GM12864 (cell line): ENCODE measurements around the gene SETD1B.

Source experiments
- DNase-seq: peaks from one replicate; pipeline ENCODE4 v3.0.0-alpha.2; 2011; ENCODE audit warnings: low read depth
- H3K4me3 ChIP-seq: 2 replicates; pipeline ENCODE4 v1.5.1; 2011; ENCODE audit warnings: mild to moderate bottlenecking, low read depth, low read length, control low read depth
- TF ChIP-seq, protein P1 (sequence below): IDR thresholded peaks from 2 replicates; pipeline ENCODE4 v1.5.1; 2011; ENCODE audit warnings: low read depth, mild to moderate bottlenecking, moderate library complexity, low read length, control low read depth, inconsistent platforms; ENCODE audit errors: missing control alignments

The SETD1B gene

DNA sequence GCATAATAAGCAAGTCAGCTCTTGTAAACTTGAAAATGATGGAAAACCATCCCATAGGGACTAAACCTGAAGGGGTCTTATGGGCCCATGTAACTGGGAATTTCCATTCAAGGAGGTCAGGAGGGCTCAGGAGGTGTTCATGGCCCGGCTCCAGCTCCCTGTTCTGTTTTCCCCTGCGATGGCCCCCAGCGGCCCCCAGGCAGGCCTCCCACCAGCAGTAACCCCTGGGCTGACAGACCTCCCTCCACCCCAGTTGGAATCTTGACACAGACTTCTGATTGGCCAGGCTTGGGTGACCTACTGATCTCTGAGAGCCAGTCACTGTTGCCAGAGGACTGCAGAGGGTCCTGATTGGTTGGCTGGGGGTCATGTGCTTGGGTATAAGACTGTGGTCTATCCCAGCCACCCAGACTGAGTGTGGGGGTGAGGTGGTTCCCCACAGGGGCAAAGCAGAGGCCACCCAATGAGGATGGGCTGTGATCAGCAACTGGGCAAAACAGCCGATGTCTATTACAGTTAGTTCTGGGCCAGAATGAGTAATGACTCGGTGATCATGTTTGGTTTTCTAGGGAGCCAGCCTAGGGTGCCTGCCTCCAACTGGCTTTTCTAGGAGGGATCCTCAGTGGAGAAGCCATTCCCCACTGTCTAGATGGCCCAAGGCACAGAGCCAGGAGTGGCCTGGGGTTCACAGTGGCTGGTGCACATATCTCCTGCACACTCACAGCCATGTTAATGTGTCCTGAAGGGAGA, 37.3 kb upstream of the SETD1B start:
- TF ChIP-seq, protein P1, sequence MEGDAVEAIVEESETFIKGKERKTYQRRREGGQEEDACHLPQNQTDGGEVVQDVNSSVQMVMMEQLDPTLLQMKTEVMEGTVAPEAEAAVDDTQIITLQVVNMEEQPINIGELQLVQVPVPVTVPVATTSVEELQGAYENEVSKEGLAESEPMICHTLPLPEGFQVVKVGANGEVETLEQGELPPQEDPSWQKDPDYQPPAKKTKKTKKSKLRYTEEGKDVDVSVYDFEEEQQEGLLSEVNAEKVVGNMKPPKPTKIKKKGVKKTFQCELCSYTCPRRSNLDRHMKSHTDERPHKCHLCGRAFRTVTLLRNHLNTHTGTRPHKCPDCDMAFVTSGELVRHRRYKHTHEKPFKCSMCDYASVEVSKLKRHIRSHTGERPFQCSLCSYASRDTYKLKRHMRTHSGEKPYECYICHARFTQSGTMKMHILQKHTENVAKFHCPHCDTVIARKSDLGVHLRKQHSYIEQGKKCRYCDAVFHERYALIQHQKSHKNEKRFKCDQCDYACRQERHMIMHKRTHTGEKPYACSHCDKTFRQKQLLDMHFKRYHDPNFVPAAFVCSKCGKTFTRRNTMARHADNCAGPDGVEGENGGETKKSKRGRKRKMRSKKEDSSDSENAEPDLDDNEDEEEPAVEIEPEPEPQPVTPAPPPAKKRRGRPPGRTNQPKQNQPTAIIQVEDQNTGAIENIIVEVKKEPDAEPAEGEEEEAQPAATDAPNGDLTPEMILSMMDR, result no peak
- no peak for DNase-seq
- H3K4me3 ChIP-seq, result no peak overlapping the region

DNA sequence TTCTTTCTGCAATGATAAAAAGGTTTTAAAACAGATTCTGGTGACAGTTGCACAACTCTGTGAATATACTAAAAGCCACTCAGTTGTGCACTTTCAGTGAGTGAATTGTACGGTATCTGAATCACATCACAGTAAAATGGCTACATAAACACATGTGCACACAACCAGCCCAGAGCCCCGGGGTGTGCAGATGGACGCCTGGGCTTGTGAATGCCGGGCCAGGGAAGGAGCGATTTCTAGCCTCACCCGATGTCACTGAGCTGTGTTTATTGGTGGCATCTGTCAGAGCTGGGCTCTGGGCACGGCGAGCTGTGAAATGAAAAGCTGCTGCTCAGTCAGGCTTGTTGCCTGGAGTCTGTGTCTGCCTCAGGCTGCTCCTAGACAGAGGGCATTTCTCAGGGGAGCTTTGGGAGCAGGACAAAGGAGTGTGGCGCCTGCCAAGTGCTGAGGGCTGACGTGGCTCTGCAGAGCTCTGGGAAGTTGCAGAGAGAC, 36.2 kb upstream of the SETD1B start:
- TF ChIP-seq, protein P1, result no peak
- no peak overlapping the region for H3K4me3 ChIP-seq
- DNase-seq, result no peak

DNA sequence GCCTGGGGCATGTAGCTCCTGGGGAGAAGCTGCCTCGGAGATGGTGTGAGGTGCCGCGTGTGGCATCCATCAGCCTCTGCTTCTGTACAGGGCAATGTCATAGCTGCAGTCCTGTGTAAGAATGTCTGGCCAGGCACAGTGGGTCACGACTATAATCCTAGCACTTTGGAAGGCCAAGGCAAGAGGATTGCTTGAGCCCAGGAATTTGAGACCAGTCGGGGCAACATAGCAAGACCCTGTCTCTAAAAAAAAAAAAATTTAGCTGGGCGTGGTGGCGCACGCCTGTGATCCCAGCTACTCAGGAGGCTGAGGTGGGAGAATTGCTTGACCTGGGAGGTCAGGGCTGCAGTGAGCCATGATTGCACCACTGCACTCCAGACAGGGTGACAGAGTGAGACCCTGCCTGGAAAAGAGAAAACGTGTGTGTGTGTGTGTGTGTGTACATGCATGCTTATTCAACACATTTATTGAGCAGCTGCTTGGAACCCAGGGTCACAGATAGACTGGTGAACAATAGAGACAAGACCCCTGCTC, 34.4 kb upstream of the SETD1B start:
- DNase-seq, result no peak
- no peak overlapping the region for H3K4me3 ChIP-seq
- TF ChIP-seq, protein P1, result no peak

DNA sequence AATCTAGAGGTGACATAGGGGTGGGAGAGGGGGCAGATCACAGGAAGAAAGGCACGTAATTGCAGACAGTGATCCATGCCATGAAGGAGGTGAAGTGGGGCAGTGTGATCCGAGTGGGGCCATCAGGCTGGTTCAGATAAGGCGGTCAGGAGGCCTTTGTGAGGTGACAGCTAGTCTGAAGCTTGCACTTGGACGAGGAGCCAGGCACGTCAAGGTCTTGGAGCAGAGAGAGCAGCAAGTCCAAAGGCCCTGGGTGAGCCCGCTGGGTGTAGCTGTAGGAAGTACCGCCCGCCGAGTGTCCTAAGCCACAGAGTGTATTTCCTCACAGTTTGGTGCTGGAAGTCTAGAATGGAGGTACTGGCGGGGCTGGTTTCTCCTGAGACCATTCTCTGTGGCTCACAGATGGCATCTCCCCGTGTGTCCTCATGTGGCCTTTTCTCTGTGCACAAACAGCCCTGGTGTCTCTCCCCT, 33.9 kb upstream of the SETD1B start:
- TF ChIP-seq, protein P1, result no peak
- no peak overlapping the region for H3K4me3 ChIP-seq
- no peak for DNase-seq

- DNase-seq, result no peak
- H3K4me3 ChIP-seq, result no peak overlapping the region
- TF ChIP-seq, protein P1, result no peak
Observed at GRCh38 chr12:121770388-121770787, 33.4 kb upstream of the SETD1B start.

- TF ChIP-seq, protein P1, result no peak
- H3K4me3 ChIP-seq, result no peak overlapping the region
- DNase-seq, result no peak
Observed at GRCh38 chr12:121770813-121771625, 32.8 kb upstream of the SETD1B start.
